ENCODE results near the gene STK32B.

The STK32B gene

GRCh38 chr4:5218376-5219069 lies 167.2 kb downstream of the STK32B start:
- Histone ChIP-seq H3K27me3 (ENCODE audit: insufficient read depth, poor library complexity, severe bottlenecking) (peaks cover 5% of the 10 kb centered on the region), H3K4me1 (ENCODE audit: insufficient read depth, poor library complexity, severe bottlenecking) (no peaks in the 10 kb centered on the region), H3K36me3 (ENCODE audit: low read depth) (no peaks in the 10 kb centered on the region), H3K27ac (ENCODE audit: poor library complexity, severe bottlenecking) (no peak overlapping the region), H3K4me3 (ENCODE audit: severe bottlenecking) (no peak overlapping the region), H3K9me3 (ENCODE audit: severe bottlenecking) (no peaks in the 10 kb centered on the region)
- ATAC-seq (ENCODE audit: low read depth): no peak
- TF ChIP-seq CTCF (IDR thresholded peaks at IDR 0.05; ENCODE audit: poor library complexity, severe bottlenecking): no peak
- no peak for DNase-seq (ENCODE audit: low spot score)

GRCh38 chr4:5220028-5220427 lies 168.7 kb downstream of the STK32B start:
- no peak overlapping the region for H3K4me3 ChIP-seq (ENCODE audit: severe bottlenecking)
- no peaks in the 10 kb centered on the region for H3K4me1 ChIP-seq (ENCODE audit: insufficient read depth, poor library complexity, severe bottlenecking)
- ATAC-seq (ENCODE audit: low read depth): no peak
- H3K27ac ChIP-seq (ENCODE audit: poor library complexity, severe bottlenecking): no peak overlapping the region
- peaks cover under 1% of the 10 kb centered on the region for H3K27me3 ChIP-seq (ENCODE audit: insufficient read depth, poor library complexity, severe bottlenecking)
- no peaks in the 10 kb centered on the region for H3K9me3 ChIP-seq (ENCODE audit: severe bottlenecking)
- TF ChIP-seq CTCF (IDR thresholded peaks at IDR 0.05; ENCODE audit: poor library complexity, severe bottlenecking): no peak
- no peaks in the 10 kb centered on the region for H3K36me3 ChIP-seq (ENCODE audit: low read depth)
- DNase-seq (ENCODE audit: low spot score): no peak

- ATAC-seq (ENCODE audit: low read depth): no peak
- Histone ChIP-seq H3K4me3 (ENCODE audit: severe bottlenecking) (no peak overlapping the region), H3K27ac (ENCODE audit: poor library complexity, severe bottlenecking) (no peak overlapping the region), H3K4me1 (ENCODE audit: insufficient read depth, poor library complexity, severe bottlenecking) (no peaks in the 10 kb centered on the region), H3K27me3 (ENCODE audit: insufficient read depth, poor library complexity, severe bottlenecking) (no peaks in the 10 kb centered on the region), H3K9me3 (ENCODE audit: severe bottlenecking) (no peaks in the 10 kb centered on the region), H3K36me3 (ENCODE audit: low read depth) (no peaks in the 10 kb centered on the region)
- no peak for TF ChIP-seq CTCF (IDR thresholded peaks at IDR 0.05; ENCODE audit: poor library complexity, severe bottlenecking)
- DNase-seq (ENCODE audit: low spot score): no peak
These were observed 170.8 kb downstream of the STK32B start for GRCh38 chr4:5222047-5222446.

- DNase-seq (ENCODE audit: low spot score) (no peak), ATAC-seq (ENCODE audit: low read depth) (no peak)
- Histone ChIP-seq H3K4me3 (ENCODE audit: severe bottlenecking) (no peak overlapping the region), H3K4me1 (ENCODE audit: insufficient read depth, poor library complexity, severe bottlenecking) (no peaks in the 10 kb centered on the region), H3K36me3 (ENCODE audit: low read depth) (no peaks in the 10 kb centered on the region), H3K27ac (ENCODE audit: poor library complexity, severe bottlenecking) (no peak overlapping the region), H3K9me3 (ENCODE audit: severe bottlenecking) (no peaks in the 10 kb centered on the region), H3K27me3 (ENCODE audit: insufficient read depth, poor library complexity, severe bottlenecking) (no peaks in the 10 kb centered on the region)
- no peak for TF ChIP-seq CTCF (IDR thresholded peaks at IDR 0.05; ENCODE audit: poor library complexity, severe bottlenecking)
These were observed 171.7 kb downstream of the STK32B start for GRCh38 chr4:5222951-5223350.

- no peak for DNase-seq (ENCODE audit: low spot score)
- Histone ChIP-seq H3K9me3 (ENCODE audit: severe bottlenecking) (no peaks in the 10 kb centered on the region), H3K4me1 (ENCODE audit: insufficient read depth, poor library complexity, severe bottlenecking) (no peaks in the 10 kb centered on the region), H3K27ac (ENCODE audit: poor library complexity, severe bottlenecking) (no peak overlapping the region), H3K4me3 (ENCODE audit: severe bottlenecking) (no peak overlapping the region), H3K27me3 (ENCODE audit: insufficient read depth, poor library complexity, severe bottlenecking) (no peaks in the 10 kb centered on the region), H3K36me3 (ENCODE audit: low read depth) (no peaks in the 10 kb centered on the region)
- ATAC-seq (ENCODE audit: low read depth): no peak
- no peak for TF ChIP-seq CTCF (IDR thresholded peaks at IDR 0.05; ENCODE audit: poor library complexity, severe bottlenecking)
These were observed 173.1 kb downstream of the STK32B start for GRCh38 chr4:5224340-5224739.
